Caco-2 (cell line): Measurements from ENCODE around the gene MARK2. TPM values are rescaled to one million over a fixed set of nuclear protein-coding genes. Genes with fewer than 3 reads are reported as not detected.

ENCODE experiments used
- BruUV-seq: library from RNA; stranded (reverse); fragments of 400-500 nt; replicated peaks from 2 replicates; lab custom pipeline; 2021; lab: Mats Ljungman, UMichigan
- CTCF ChIA-PET: fragments of 300-600 bp; sonication (Branson Sonifier 250); formaldehyde crosslinking; loops from one replicate; lab custom pipeline; 2022; ENCODE audit warnings: antibody characterized with exemption; lab: Charles Lee
- POLR2A ChIA-PET: fragments of 300-600 bp; sonication (Branson Sonifier 250); formaldehyde crosslinking; loops from one replicate; lab custom pipeline; 2022; ENCODE audit warnings: antibody characterized with exemption; lab: Charles Lee
- DNase-seq, 2 experiments: peaks; one replicate each; pipeline versions ENCODE4 v3.0.0 to v3.0.0-alpha.2; 2020 to 2022
- H3K27me3 ChIP-seq: replicated peaks from 2 replicates; pipeline ENCODE4 v1.6.0; 2011; ENCODE audit warnings: low read length; ENCODE audit not compliant: control insufficient read depth, insufficient read depth
- H3K36me3 ChIP-seq: 2 replicates; pipeline ENCODE4 v1.5.1; 2011; ENCODE audit warnings: low read length; ENCODE audit not compliant: control insufficient read depth, insufficient read depth
- H3K4me1 ChIP-seq: fragments of 250-450 bp; sonication (Bioruptor Pico); 2 replicates; pipeline ENCODE4 v1.5.1; 2020; ENCODE audit warnings: mild to moderate bottlenecking
- H3K4me3 ChIP-seq: 2 replicates; pipeline ENCODE4 v1.5.1; 2011; ENCODE audit warnings: low read depth, mild to moderate bottlenecking, control low read depth, low read length
- H3K9me3 ChIP-seq: fragments of 250-450 bp; sonication (Bioruptor Pico); 2 replicates; pipeline ENCODE4 v1.5.1; 2020; ENCODE audit warnings: mild to moderate bottlenecking, moderate library complexity
- H3K27ac Mint-ChIP-seq: one replicate; pipeline ENCODE4 v1.8.0; 2022; ENCODE audit warnings: mixed read lengths; ENCODE audit not compliant: unreplicated experiment
- H3K27me3 Mint-ChIP-seq: one replicate; pipeline ENCODE4 v1.8.0; 2022; ENCODE audit warnings: mixed read lengths; ENCODE audit not compliant: insufficient read depth, unreplicated experiment
- H3K36me3 Mint-ChIP-seq: one replicate; pipeline ENCODE4 v1.8.0; 2022; ENCODE audit warnings: mild to moderate bottlenecking, mixed read lengths; ENCODE audit not compliant: insufficient read depth, unreplicated experiment
- H3K4me1 Mint-ChIP-seq: one replicate; pipeline ENCODE4 v1.8.0; 2022; ENCODE audit warnings: low read depth, mixed read lengths; ENCODE audit not compliant: unreplicated experiment
- H3K4me3 Mint-ChIP-seq: one replicate; pipeline ENCODE4 v1.8.0; 2022; ENCODE audit warnings: mild to moderate bottlenecking, moderate library complexity, mixed read lengths; ENCODE audit not compliant: unreplicated experiment
- H3K9me3 Mint-ChIP-seq: one replicate; pipeline ENCODE4 v1.8.0; 2022; ENCODE audit warnings: mixed read lengths; ENCODE audit not compliant: unreplicated experiment
- CTCF ChIP-seq, 2 experiments: fragments of 200-600 bp in 1 of 2; IDR thresholded peaks; 1 replicate in 1 of 2; 2 replicates in 1 of 2; pipeline versions ENCODE4 v1.5.1 to v1.8.0; 2011 to 2022; ENCODE audit warnings: antibody characterized with exemption in 1 of 2, control low read depth in 1 of 2, inconsistent platforms in 1 of 2, low read depth in 1 of 2, low read length in 1 of 2, mild to moderate bottlenecking in 1 of 2, moderate library complexity in 1 of 2; ENCODE audit not compliant: insufficient read depth in 1 of 2, severe bottlenecking in 1 of 2, unreplicated experiment in 1 of 2
- intact Hi-C: fragments of 100-400 bp; cut with micrococcal nuclease; formaldehyde crosslinking; loops from one replicate; pipeline ENCODE4 v1.10.0; 2022; ENCODE audit not compliant: unreplicated experiment
- total RNA-seq: library from RNA; stranded (reverse); gene quantifications from 2 replicates; pipeline ENCODE4 v1.2.3, GENCODE V29; 2022

Gene MARK2
- total RNA-seq, 1 experiment from 2014 or later, result 63.5 TPM

- Mint-ChIP-seq H3K4me3 (no peak overlapping the region), H3K9me3 (no peaks in the 10 kb centered on the region), H3K27ac (no peak overlapping the region), H3K36me3 (peaks cover 63% of the 10 kb centered on the region), H3K4me1 (no peaks in the 10 kb centered on the region), H3K27me3 (no peaks in the 10 kb centered on the region)
- CTCF ChIA-PET, result interaction anchor here (0.5 to 1.4 kb wide), 8 partner anchors 10 to 149 kb away, joined by 3 to 7 read pairs (median 4); partner anchors contain the start of genes MARK2 and RCOR2
- POLR2A ChIA-PET, result no interaction called here
- no peak overlapping the region for H3K4me3 ChIP-seq
- peak; percentile 31 to 33 for TF ChIP-seq CTCF (IDR thresholded peaks at IDR 0.05; ENCODE audit: insufficient read depth in 1 of 2, low read depth in 1 of 2, low read length in 1 of 2, severe bottlenecking in 1 of 2, unreplicated experiment in 1 of 2)
- peaks cover 3% of the 10 kb centered on the region; the same call in 1 of the 2 replicates for H3K36me3 ChIP-seq
- DNase-seq, result peak in 1 of 2 experiments; percentile 46
- no peaks in the 10 kb centered on the region for H3K27me3 ChIP-seq
- no peaks in the 10 kb centered on the region for H3K9me3 ChIP-seq
- 0 out of 2 replicates have a peak, but pooled peaks cover 5% of the 10 kb centered on the region for H3K4me1 ChIP-seq
- intact Hi-C loops, result loop anchor here (1.0 to 5.0 kb wide), 2 partner anchors 41 to 69 kb away; no protein-coding TSS in a partner anchor
- no TSS peak for BruUV-seq
Observed at GRCh38 chr11:63906585-63906984, 67.7 kb downstream of the MARK2 start.

- no peak for TF ChIP-seq CTCF (IDR thresholded peaks at IDR 0.05; ENCODE audit: insufficient read depth in 1 of 2, low read depth in 1 of 2, low read length in 1 of 2, severe bottlenecking in 1 of 2, unreplicated experiment in 1 of 2)
- peaks cover 64% of the 10 kb centered on the region for H3K36me3 Mint-ChIP-seq
- H3K27ac Mint-ChIP-seq, result no peak overlapping the region
- DNase-seq, result no peak
- peaks cover 3% of the 10 kb centered on the region; the same call in 1 of the 2 replicates for H3K36me3 ChIP-seq
- H3K4me1 Mint-ChIP-seq, result no peaks in the 10 kb centered on the region
- BruUV-seq, result no TSS peak
- CTCF ChIA-PET, result interaction anchor here (0.6 to 1.4 kb wide), 6 partner anchors 9 to 149 kb away, joined by 3 to 7 read pairs (median 4); partner anchors contain the start of genes MARK2 and RCOR2
- intact Hi-C loops, result loop anchor here (5.0 kb wide), 1 partner anchor 40 kb away; no protein-coding TSS in a partner anchor
- H3K4me1 ChIP-seq, result 0 out of 2 replicates have a peak, but pooled peaks cover 5% of the 10 kb centered on the region
- H3K27me3 ChIP-seq, result no peaks in the 10 kb centered on the region
- POLR2A ChIA-PET, result no interaction called here
- no peak overlapping the region for H3K4me3 Mint-ChIP-seq
- no peaks in the 10 kb centered on the region for H3K9me3 ChIP-seq
- no peaks in the 10 kb centered on the region for H3K9me3 Mint-ChIP-seq
- H3K27me3 Mint-ChIP-seq, result no peaks in the 10 kb centered on the region
- no peak overlapping the region for H3K4me3 ChIP-seq
Observed at GRCh38 chr11:63907063-63907462, 68.2 kb downstream of the MARK2 start.

- H3K36me3 Mint-ChIP-seq, result peaks cover 62% of the 10 kb centered on the region
- peaks cover 3% of the 10 kb centered on the region; the same call in 1 of the 2 replicates for H3K36me3 ChIP-seq
- POLR2A ChIA-PET, result no interaction called here
Observed at GRCh38 chr11:63907808-63908530, 69.1 kb downstream of the MARK2 start.

More at GRCh38 chr11:63907808-63908530, 69.1 kb downstream of the MARK2 start:
- BruUV-seq, result no TSS peak
- Mint-ChIP-seq H3K4me1 (no peaks in the 10 kb centered on the region), H3K9me3 (no peaks in the 10 kb centered on the region), H3K27me3 (no peaks in the 10 kb centered on the region), H3K4me3 (no peak overlapping the region), H3K27ac (no peak overlapping the region)
- Histone ChIP-seq H3K4me3 (no peak overlapping the region), H3K9me3 (no peaks in the 10 kb centered on the region), H3K4me1 (0 out of 2 replicates have a peak, but pooled peaks cover 5% of the 10 kb centered on the region), H3K27me3 (no peaks in the 10 kb centered on the region)
- no peak for TF ChIP-seq CTCF (IDR thresholded peaks at IDR 0.05; ENCODE audit: insufficient read depth in 1 of 2, low read depth in 1 of 2, low read length in 1 of 2, severe bottlenecking in 1 of 2, unreplicated experiment in 1 of 2)
- no peak for DNase-seq
- intact Hi-C loops, result loop anchor here (5.0 kb wide), 1 partner anchor 39 kb away; no protein-coding TSS in a partner anchor
- CTCF ChIA-PET, result interaction anchor here (1.1 kb wide), 1 partner anchor 38 kb away, joined by 3 read pairs; no protein-coding TSS in a partner anchor
